ENCODE data around the gene EXOC4.

GRCh38 chr7:133863362-133864061 is 610.6 kb downstream of the EXOC4 start:
- TF ChIP-seq CTCF (IDR thresholded peaks at IDR 0.05; ENCODE audit: low read depth, low read length, poor library complexity, severe bottlenecking) (no peak), EZH2phosphoT487 (IDR thresholded peaks at IDR 0.05; ENCODE audit: borderline replicate concordance, low read length) (no peak)

All from DOHH2 (cell line).